Progenitor cell of endocrine pancreas (in vitro differentiated cells): ENCODE data around the gene IFI27L1. TPM values are rescaled to one million over a fixed set of nuclear protein-coding genes. Genes with fewer than 3 reads are reported as not detected.
A peak's percentile ranks its signal among the peaks of the same experiment; 100 is the strongest.

Experiments
- DNase-seq: peaks from one replicate; pipeline ENCODE4 v3.0.0; 2021; ENCODE audit warnings: low spot score; ENCODE audit not compliant: unreplicated experiment
- H3K27ac Mint-ChIP-seq: 2 replicates; pipeline ENCODE4 v1.8.0; 2021; ENCODE audit warnings: mild to moderate bottlenecking, moderate library complexity, mixed read lengths
- H3K27me3 Mint-ChIP-seq: 2 replicates; pipeline ENCODE4 v1.8.0; 2021; ENCODE audit warnings: mixed read lengths
- H3K36me3 Mint-ChIP-seq: 2 replicates; pipeline ENCODE4 v1.8.0; 2022; ENCODE audit warnings: mixed read lengths; ENCODE audit not compliant: insufficient read depth
- H3K4me1 Mint-ChIP-seq: 2 replicates; pipeline ENCODE4 v1.8.0; 2021; ENCODE audit warnings: low read depth, mixed read lengths
- H3K4me3 Mint-ChIP-seq: 2 replicates; pipeline ENCODE4 v1.8.0; 2021; ENCODE audit warnings: low read depth, mild to moderate bottlenecking, moderate library complexity, mixed read lengths
- H3K9me3 Mint-ChIP-seq: 2 replicates; pipeline ENCODE4 v1.8.0; 2021; ENCODE audit warnings: low read depth, mixed read lengths
- total RNA-seq: library from RNA; stranded (reverse); gene quantifications from 2 replicates; pipeline ENCODE4 v1.2.1, GENCODE V29; 2021
- TF ChIP-seq, protein P1 (sequence below): fragments of 200-600 bp; sonication (generic); IDR thresholded peaks from one replicate; pipeline ENCODE4 v1.5.0; 2021; ENCODE audit warnings: antibody characterized with exemption, mild to moderate bottlenecking; ENCODE audit not compliant: unreplicated experiment

Gene IFI27L1
- total RNA-seq, 1 donor from 2014 or later = 28.9 TPM

DNA sequence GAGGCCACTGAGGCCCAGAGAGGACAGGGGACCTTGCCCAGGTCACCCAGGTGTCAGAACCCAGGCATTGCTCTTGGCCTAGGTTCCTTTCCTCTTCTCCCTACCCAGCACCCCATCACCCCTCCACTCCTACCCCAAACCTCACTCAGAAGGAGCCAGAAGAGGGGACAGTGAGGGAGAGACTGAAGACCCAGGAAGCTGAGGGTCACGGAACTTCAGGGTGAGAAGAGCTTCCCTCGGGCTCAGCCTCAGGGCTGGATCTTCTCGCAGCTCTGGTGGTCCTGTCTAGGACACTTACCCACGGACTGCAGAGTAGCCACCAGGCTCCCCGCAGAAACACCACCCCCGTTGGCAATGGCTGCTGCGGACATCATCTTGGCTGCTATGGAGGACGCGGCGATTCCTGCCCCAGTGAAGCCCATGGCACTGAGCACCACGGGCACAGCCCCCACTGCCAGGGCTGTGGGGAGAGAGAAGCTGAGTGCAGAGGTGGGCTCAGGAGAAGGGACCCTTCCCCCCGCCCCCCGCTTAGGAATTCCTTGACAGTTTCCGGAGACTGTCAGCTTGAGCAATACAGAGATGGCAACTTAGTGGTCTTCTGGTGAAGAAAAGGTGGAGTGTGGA is 47.2 kb downstream of the IFI27L1 start:
- TF ChIP-seq, protein P1, sequence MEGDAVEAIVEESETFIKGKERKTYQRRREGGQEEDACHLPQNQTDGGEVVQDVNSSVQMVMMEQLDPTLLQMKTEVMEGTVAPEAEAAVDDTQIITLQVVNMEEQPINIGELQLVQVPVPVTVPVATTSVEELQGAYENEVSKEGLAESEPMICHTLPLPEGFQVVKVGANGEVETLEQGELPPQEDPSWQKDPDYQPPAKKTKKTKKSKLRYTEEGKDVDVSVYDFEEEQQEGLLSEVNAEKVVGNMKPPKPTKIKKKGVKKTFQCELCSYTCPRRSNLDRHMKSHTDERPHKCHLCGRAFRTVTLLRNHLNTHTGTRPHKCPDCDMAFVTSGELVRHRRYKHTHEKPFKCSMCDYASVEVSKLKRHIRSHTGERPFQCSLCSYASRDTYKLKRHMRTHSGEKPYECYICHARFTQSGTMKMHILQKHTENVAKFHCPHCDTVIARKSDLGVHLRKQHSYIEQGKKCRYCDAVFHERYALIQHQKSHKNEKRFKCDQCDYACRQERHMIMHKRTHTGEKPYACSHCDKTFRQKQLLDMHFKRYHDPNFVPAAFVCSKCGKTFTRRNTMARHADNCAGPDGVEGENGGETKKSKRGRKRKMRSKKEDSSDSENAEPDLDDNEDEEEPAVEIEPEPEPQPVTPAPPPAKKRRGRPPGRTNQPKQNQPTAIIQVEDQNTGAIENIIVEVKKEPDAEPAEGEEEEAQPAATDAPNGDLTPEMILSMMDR = no peak
- Mint-ChIP-seq H3K36me3 (no peaks in the 10 kb centered on the region), H3K27ac (peak overlapping the region; percentile 11), H3K4me3 (peak overlapping the region; percentile 72), H3K27me3 (no peaks in the 10 kb centered on the region), H3K9me3 (no peaks in the 10 kb centered on the region), H3K4me1 (peaks cover 10% of the 10 kb centered on the region)
- no peak for DNase-seq

- no peaks in the 10 kb centered on the region for H3K27me3 Mint-ChIP-seq
- no peaks in the 10 kb centered on the region for H3K36me3 Mint-ChIP-seq
- peak; percentile 48 for DNase-seq
- peak within 1 kb of the TSS; percentile 43 for H3K27ac Mint-ChIP-seq
- H3K4me1 Mint-ChIP-seq = peaks cover 10% of the 10 kb centered on the region
- H3K4me3 Mint-ChIP-seq = peak within 1 kb of the TSS; percentile 72
- TF ChIP-seq, protein P1 = peak; percentile 52
- no peaks in the 10 kb centered on the region for H3K9me3 Mint-ChIP-seq
Measured at GRCh38 chr14:94129111-94129757, 48.1 kb downstream of the IFI27L1 start, which contains the start of gene IFI27L2. IFI27L2 (minus strand) TSS chr14:94129604; CDS start chr14:94129564, 40 bp downstream.

DNA sequence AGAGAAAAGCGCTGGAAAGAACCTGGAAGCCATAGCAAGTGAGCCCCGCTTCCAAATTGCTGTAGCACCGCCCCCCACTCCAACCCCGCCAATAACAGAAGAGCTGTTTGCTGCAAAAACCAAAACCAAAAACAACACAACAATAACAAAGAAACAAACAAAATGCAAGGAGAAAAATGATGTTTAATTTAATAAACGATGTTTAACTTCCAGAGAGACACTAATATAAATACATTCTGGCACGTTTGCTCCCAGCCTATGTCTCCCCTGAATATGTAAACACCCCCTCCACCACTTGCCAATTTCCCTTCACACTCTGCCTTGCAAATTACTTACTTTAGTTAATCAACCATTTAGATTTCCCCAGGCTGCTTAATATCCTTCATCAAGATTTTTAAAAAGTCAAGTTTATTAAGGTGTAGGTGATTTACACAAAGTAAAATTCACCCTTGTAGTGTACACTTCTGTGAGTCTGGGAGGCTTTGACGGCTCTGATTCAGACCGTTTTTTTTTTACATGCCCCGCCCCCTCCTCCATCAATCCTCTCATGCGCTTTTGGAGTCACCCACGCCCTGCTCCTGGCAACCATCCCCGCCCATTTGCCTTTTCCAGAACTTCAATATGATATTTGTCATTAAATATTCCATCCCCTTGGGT is 48.8 kb downstream of the IFI27L1 start:
- Mint-ChIP-seq H3K27me3 (no peaks in the 10 kb centered on the region), H3K4me1 (peaks cover 10% of the 10 kb centered on the region), H3K4me3 (peak overlapping the region; percentile 72), H3K27ac (peak overlapping the region; percentile 43), H3K9me3 (peaks cover under 1% of the 10 kb centered on the region), H3K36me3 (no peaks in the 10 kb centered on the region)
- TF ChIP-seq, protein P1 = no peak
- no peak for DNase-seq

DNA sequence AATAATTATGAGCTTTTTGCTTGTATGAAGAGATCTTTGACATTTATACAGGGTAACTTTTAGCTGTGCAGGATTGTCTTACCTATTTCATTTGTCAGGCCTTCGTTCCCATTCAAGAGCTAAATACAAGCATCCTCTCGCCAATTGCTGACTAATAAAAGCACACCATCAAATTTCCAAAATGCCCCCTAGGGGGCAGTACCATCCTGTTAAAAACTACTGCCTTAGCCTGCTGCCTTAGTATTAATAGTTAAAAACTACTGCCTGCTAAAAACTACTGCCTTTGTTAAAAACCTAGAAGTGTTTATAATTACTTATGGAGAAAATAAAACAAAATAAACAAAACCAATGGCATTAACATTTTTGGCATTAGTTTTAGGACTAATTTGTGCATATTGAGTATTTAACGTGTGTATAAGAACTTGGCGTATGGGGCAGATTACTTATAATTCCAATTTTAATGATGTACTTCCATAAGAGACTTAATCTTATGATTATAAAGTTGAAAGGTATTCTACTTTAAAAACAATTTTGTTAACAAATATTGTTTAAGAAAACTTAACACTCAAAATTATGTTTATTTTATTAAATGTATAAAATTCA is 51.3 kb downstream of the IFI27L1 start:
- Mint-ChIP-seq H3K27me3 (peaks cover 2% of the 10 kb centered on the region), H3K4me1 (peaks cover 10% of the 10 kb centered on the region), H3K9me3 (peaks cover 10% of the 10 kb centered on the region), H3K36me3 (no peaks in the 10 kb centered on the region), H3K4me3 (no peak overlapping the region), H3K27ac (no peak overlapping the region)
- DNase-seq = peak; percentile 39
- TF ChIP-seq, protein P1 = peak; percentile 86

DNA sequence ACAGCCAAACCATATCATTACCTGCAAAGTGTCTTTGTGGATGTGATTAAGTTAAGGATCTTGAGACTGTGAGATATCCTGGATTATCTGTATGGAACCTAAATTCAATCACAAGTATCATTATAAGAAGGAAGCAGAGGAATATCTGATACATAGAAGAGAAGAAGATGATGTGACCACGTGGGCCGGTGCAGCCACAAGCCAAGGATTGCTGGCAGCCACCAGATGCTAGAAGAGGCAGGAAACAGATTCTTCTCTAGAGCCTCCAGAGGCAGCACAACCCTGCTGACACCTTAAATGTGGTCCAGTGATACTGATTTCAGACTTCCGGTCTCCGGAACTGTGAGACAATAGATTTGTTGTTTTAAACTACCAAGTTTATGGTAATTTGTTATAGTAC is 54.4 kb downstream of the IFI27L1 start:
- DNase-seq = no peak
- H3K9me3 Mint-ChIP-seq = peaks cover 10% of the 10 kb centered on the region
- H3K27me3 Mint-ChIP-seq = peaks cover 6% of the 10 kb centered on the region
- H3K4me3 Mint-ChIP-seq = no peak overlapping the region
- TF ChIP-seq, protein P1 = no peak
- no peak overlapping the region for H3K27ac Mint-ChIP-seq
- no peaks in the 10 kb centered on the region for H3K4me1 Mint-ChIP-seq
- H3K36me3 Mint-ChIP-seq = no peaks in the 10 kb centered on the region
